Activated CD8-positive, alpha-beta memory T cell treated with anti-CD3 and anti-CD28 coated beads, Interleukin-2, amount 10 ng/mL, durations not matched to agents 7 days and 5 days (primary cell): Measurements from ENCODE around the gene CRB3. TPM values are rescaled to one million over a fixed set of nuclear protein-coding genes. Genes with fewer than 3 reads are reported as not detected.
A peak's percentile ranks its signal among the peaks of the same experiment; 100 is the strongest.

Experiments used
- ATAC-seq: fragments of 150-1000 bp; cut with Tn5 transposase; one replicate; pipeline ENCODE4 v1.10.0; 2021; ENCODE audit warnings: moderate library complexity
- CTCF ChIA-PET: fragments of 350-600 bp; sonication (Branson Sonifier 250); formaldehyde crosslinking; loops from one replicate; lab custom pipeline; 2021; ENCODE audit warnings: antibody characterized with exemption; lab: Charles Lee
- DNase-seq: peaks from one replicate; pipeline ENCODE4 v3.0.0-alpha.2; 2020
- H3K27ac Mint-ChIP-seq: one replicate; pipeline ENCODE4 v1.8.0; 2021; ENCODE audit warnings: mild to moderate bottlenecking, mixed read lengths
- H3K27me3 Mint-ChIP-seq: one replicate; pipeline ENCODE4 v1.8.0; 2021; ENCODE audit warnings: mixed read lengths
- H3K36me3 Mint-ChIP-seq: one replicate; pipeline ENCODE4 v1.8.0; 2021; ENCODE audit warnings: mild to moderate bottlenecking, mixed read lengths
- H3K4me1 Mint-ChIP-seq: one replicate; pipeline ENCODE4 v1.8.0; 2021; ENCODE audit warnings: mixed read lengths
- H3K4me3 Mint-ChIP-seq: one replicate; pipeline ENCODE4 v1.8.0; 2021; ENCODE audit warnings: mild to moderate bottlenecking, moderate library complexity, mixed read lengths
- H3K9me3 Mint-ChIP-seq: one replicate; pipeline ENCODE4 v1.8.0; 2022; ENCODE audit warnings: low read depth, mixed read lengths
- total RNA-seq, 2 experiments: library from RNA; stranded (reverse); gene quantifications; one replicate each; pipeline ENCODE4 v1.2.3, GENCODE V29; 2021

CRB3 gene, protein sequence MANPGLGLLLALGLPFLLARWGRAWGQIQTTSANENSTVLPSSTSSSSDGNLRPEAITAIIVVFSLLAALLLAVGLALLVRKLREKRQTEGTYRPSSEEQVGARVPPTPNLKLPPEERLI
- under 1 TPM; 0.45 to 0.55 TPM for total RNA-seq

DNA sequence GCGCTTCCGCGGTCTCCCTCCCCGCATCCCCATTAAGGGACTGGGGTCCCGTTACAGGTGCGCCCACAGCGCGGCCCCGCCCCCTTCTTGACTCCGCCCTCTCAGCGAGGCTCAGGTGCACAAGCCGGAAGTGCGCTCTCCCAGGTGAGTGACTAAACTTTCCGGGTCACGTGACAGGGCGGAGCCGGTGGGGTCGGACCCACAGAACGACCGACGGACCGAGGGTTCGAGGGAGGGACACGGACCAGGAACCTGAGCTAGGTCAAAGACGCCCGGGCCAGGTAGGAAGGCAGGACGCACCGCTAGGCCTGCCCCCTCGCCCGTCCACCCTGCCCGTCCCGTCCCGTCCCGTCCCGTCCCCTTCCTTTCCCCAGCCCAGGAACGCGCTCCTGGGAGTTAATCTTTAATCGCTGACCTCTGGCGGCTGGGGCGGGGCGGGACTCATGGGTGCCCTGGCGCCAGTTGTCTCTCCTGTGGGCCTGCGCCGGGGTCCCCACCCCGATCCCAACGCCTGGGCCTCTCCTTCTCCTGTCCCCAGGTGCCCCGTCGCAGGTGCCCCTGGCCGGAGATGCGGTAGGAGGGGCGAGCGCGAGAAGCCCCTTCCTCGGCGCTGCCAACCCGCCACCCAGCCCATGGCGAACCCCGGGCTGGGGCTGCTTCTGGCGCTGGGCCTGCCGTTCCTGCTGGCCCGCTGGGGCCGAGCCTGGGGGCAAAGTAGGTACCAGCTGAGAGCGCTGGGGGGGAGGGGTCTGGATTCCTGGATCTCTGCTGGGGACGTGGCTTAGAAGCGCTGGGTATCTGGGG is at the start of gene CRB3:
CRB3 (plus strand) TSS at position 202 of the 804 bp plus-strand sequence; CDS start at position 633, 431 bp downstream.
- H3K4me3 Mint-ChIP-seq, result no peak within 1 kb of the TSS
- H3K9me3 Mint-ChIP-seq, result no peaks in the 10 kb centered on the region
- no peak for ATAC-seq
- no peaks in the 10 kb centered on the region for H3K27me3 Mint-ChIP-seq
- DNase-seq, result no peak
- H3K36me3 Mint-ChIP-seq, result peaks cover 8% of the 10 kb centered on the region
- CTCF ChIA-PET, result no interaction called here
- peaks cover 9% of the 10 kb centered on the region for H3K4me1 Mint-ChIP-seq
- H3K27ac Mint-ChIP-seq, result no peak within 1 kb of the TSS

DNA sequence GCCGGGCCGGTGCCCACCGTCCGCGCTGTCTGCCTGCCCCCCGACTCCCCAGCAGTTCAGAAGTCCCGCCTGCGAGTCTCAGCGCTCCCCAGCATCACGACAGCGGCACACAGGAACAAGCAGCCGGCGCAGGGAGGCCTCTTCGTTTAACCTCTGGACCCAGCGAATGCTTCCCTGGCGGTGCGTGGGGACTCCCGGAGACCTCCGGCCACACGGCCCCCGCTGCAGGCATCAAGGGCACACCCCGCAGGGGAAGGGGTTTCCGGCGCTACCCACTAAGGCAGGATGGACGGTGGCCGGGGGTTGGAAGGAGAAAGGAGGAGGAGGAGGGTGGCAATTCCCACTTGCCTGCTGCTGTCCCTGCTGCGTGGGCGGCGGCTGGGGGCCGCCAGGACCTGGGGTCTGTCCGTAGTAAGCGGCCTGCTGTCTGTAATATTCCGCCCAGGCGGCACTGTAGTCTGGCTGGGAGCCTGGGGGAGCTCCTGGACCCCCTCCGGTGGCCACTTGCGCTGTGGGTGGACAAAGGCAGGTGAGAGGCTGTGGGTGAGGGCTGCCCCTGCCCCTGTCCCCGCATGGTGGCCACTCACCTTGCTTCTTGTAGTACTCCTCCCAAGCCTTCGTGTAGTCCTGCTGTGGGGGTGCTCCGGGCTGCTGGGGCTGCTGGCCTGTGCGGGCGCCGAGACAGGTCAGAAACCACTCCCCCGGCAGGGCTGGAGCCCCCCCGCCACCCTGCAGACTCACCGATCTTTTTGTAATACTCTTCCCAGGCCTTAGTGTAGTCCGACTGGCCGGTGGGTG is 49.1 kb upstream of the CRB3 start:
- no peak for DNase-seq
- Mint-ChIP-seq H3K27me3 (no peaks in the 10 kb centered on the region), H3K4me3 (no peak overlapping the region), H3K4me1 (no peaks in the 10 kb centered on the region), H3K27ac (no peak overlapping the region), H3K9me3 (no peaks in the 10 kb centered on the region), H3K36me3 (peaks cover 28% of the 10 kb centered on the region)
- ATAC-seq, result no peak
- CTCF ChIA-PET, result no interaction called here

DNA sequence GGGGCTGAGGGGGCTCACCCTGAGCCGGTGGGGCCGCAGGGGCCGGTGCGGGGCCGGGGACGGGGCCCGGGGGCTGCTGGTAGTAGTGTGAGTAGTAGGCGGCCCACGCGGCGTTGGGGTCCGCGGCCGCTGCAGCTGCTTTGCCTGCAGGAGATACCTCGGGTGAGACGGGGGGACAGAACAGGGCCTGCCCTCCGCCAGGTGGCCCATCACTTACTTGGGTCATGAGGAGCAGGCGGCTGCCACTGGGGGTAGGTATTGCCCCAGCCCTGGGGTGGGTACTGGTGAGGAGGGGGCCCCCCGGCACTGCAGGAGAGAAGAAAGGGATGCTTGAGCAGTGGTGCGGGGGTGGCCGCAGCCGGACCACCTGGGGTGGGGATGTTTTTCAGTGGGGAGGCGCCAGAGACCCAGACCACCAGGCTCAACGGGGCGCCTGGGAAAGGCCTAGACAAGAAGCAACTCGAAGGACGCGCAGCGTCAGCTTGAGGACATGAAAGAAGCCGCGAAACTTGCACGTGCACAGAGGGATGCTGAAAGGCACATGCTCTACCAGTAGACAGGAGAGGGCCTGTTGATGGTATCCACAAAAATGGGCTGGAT is 48.4 kb upstream of the CRB3 start:
- H3K27ac Mint-ChIP-seq, result no peak overlapping the region
- ATAC-seq, result no peak
- H3K9me3 Mint-ChIP-seq, result no peaks in the 10 kb centered on the region
- peaks cover 34% of the 10 kb centered on the region for H3K36me3 Mint-ChIP-seq
- H3K4me3 Mint-ChIP-seq, result no peak overlapping the region
- no peaks in the 10 kb centered on the region for H3K4me1 Mint-ChIP-seq
- no peak for DNase-seq
- no peaks in the 10 kb centered on the region for H3K27me3 Mint-ChIP-seq
- CTCF ChIA-PET, result no interaction called here

DNA sequence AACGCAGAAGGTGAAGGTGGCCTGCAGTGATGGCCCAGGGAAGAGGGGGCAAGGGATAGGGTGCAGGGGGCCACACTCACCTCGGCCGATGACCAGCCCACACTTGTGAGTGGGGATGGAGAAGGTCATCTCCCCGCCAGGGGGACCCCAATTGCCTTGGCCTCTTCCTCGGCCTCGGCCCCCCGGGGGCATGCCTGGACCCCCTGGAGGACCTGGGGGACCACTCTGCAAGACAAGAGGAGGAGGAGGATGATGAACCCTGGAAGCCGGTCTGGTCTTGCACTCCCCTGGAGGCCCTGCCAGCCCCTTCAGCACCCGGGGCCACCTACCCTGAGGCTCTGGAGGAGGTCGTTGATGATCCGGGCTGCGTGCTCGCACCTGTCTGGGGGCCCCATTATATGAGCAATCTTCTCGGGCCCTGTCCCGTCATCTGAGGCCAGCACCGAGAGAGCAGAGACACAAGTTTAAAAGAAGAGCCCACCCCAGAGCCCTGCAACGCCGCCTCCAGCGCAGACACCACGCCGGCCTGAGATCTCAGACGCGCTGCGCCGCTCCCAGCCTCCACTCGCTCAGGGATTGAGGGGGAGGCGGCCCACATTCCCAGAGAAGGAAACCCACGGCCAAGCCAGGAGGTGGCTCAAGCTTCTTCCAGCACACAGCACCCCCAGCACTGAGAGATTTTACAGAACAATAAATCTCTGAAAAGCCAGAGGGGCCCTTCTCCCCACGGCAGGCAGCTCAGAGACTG is 47.2 kb upstream of the CRB3 start:
- Mint-ChIP-seq H3K27me3 (no peaks in the 10 kb centered on the region), H3K36me3 (peaks cover 37% of the 10 kb centered on the region), H3K4me1 (peaks cover 4% of the 10 kb centered on the region), H3K27ac (no peak overlapping the region), H3K9me3 (no peaks in the 10 kb centered on the region), H3K4me3 (no peak overlapping the region)
- DNase-seq (no peak), ATAC-seq (no peak)
- CTCF ChIA-PET, result interaction anchor here (1.1 kb wide), 1 partner anchor 65 kb away, joined by 3 read pairs; the partner anchor contains the start of gene DENND1C

DNA sequence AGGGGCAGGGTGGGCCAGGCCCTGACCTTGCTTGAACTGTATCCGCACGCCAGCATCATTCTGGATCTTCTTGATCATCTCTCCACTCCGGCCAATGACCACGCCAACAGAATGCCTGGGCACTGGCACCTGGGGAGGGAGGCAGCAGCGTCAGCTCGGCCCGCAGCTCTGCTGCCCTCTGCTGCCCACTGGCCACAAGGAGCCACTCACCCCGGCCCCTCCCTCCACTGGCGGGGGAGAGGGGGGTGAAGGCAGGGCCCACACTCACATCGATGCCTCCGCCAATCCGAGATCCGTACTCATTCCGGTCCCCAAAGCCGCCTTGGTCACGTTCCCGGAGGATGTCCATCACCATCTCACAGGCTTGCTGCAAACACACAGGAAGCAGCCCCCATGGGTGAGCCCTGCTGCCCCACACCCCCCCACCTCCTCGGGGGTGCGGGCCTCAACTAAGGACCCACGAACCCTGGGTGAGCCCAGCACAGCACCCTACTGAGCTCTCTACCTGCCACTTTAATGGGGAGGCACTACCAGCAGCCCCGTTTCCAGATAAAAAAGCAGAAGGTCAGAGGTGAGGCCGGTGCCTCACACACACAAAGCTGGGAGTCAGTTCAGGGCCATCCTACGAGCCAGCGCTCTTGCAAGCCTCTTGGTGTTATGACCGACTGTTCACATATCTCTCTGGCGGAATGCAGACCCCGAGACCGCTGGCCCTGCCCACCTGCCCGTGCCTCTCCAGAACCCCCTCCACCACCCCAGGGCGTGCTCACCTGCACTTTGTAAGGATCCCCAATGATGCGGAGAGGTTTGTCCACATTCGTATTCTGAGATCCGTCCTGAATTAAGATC is 46.1 kb upstream of the CRB3 start:
- Mint-ChIP-seq H3K4me1 (peaks cover 15% of the 10 kb centered on the region), H3K27me3 (no peaks in the 10 kb centered on the region), H3K27ac (no peak overlapping the region), H3K9me3 (no peaks in the 10 kb centered on the region), H3K4me3 (no peak overlapping the region), H3K36me3 (peaks cover 40% of the 10 kb centered on the region)
- DNase-seq (no peak), ATAC-seq (no peak)
- CTCF ChIA-PET, result interaction anchor here (1.1 kb wide), 1 partner anchor 64 kb away, joined by 3 read pairs; the partner anchor contains the start of gene DENND1C

DNA sequence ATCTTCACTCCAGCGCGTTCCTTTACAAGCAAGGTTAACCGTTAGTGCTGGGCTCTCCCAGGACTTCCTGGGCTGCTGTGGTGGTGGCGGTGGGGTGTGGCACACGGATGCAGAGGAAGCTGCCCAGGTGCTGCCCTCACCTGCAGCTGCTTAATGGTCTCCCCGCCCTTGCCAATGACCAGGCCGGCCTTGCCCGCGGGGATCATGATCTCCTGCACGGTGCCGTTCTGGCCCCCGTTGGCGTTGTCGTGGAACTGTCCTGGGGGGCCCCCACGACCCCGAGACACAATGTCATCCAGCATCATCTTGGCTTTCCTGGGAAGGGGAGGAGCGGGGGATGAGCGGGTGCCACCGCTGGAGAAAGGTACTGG is 45.5 kb upstream of the CRB3 start:
- Mint-ChIP-seq H3K27ac (no peak overlapping the region), H3K27me3 (no peaks in the 10 kb centered on the region), H3K4me1 (peaks cover 21% of the 10 kb centered on the region), H3K4me3 (no peak overlapping the region), H3K36me3 (peaks cover 42% of the 10 kb centered on the region), H3K9me3 (no peaks in the 10 kb centered on the region)
- ATAC-seq (no peak), DNase-seq (no peak)
- CTCF ChIA-PET, result no interaction called here

DNA sequence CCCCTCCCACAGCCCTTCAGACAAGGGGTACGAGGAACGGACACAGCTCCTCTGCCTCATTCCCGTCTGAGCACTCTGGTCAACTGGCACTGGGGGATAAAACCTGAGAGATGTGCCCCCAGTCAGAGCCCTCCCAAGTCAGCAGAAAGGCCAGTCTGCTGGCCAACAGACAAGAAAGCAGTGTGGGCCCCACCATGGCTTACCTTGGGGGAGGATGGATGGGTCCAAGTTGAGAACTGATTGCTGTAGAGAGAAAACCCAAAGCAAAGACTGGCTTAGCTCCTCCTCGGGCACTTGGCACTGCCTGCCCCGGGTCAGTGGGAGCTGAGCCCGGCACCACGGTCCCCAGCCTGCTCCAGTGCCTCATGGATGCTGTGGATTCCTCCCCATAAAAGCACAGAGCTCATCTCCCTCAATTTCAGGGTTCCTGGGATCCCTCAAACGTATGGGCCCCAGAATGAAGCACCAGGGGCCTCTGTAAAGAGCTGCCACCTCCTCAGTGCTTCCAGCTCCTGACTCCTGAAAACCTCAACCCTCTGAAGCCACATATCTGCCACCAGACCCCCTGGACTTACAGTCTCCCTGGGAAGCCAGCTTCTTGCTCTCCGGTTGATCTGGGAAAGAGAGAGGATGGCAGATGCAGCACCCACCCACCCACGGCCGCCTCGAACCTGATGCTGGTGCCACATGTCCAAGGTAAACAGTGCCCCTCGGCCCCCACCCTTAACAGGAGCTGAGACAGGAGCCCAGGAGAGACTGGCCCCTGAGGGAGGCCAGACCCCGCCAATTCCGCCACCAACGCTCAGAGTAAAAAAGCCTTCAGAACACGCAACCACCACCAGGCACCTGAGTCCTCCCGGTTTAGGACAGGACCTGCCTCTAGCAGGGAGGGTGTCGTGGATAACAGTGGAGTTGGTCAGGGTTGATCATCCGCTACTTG is 42.7 kb upstream of the CRB3 start:
- H3K4me3 Mint-ChIP-seq, result no peak overlapping the region
- no peaks in the 10 kb centered on the region for H3K9me3 Mint-ChIP-seq
- no peak for ATAC-seq
- DNase-seq, result no peak
- CTCF ChIA-PET, result interaction anchor here (0.6 to 0.8 kb wide), 2 partner anchors 83 to 183 kb away, joined by 3 read pairs; no protein-coding TSS in a partner anchor
- peaks cover 32% of the 10 kb centered on the region for H3K4me1 Mint-ChIP-seq
- H3K36me3 Mint-ChIP-seq, result peaks cover 33% of the 10 kb centered on the region
- no peaks in the 10 kb centered on the region for H3K27me3 Mint-ChIP-seq
- H3K27ac Mint-ChIP-seq, result no peak overlapping the region

DNA sequence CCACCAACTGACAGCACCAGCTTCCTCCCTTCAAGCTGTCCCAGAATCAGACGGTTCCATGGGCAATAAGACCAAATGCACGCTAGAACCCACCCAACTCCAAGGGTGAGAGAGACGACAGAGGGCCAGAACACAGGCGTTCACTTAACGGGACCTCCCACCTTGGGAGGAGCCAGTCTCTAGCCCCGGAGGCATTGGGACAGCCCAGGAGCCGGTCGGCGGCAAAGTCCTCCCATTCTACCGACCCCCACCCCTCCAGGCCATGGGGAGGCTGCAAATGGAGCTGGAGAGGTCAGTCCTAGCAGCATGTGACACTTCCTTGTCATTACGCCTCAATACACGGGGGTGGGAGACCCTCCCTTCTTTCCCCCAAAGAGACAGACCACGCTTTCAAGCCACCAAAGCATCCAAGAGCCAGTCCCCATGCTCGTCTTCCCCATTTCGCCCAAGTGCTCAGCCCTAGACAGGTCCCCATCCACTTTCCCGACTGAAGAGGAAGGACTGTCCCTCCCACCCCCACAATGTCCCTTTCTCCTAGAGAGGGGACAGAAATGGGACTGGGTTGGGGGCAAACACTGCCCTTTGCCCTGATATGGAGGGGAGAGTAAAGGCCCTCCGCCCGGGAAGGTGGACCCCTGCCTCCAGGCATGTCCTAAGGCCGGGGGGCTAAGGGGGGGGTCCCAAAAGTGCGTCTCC is 40.4 kb upstream of the CRB3 start:
- Mint-ChIP-seq H3K27ac (peak overlapping the region; percentile 83), H3K36me3 (peaks cover 25% of the 10 kb centered on the region), H3K27me3 (no peaks in the 10 kb centered on the region), H3K4me1 (peaks cover 32% of the 10 kb centered on the region), H3K9me3 (no peaks in the 10 kb centered on the region), H3K4me3 (peak overlapping the region; percentile 86)
- CTCF ChIA-PET, result interaction anchor here (2.4 kb wide), 1 partner anchor 58 kb away, joined by 7 read pairs; the partner anchor contains the start of gene DENND1C
- ATAC-seq (no peak), DNase-seq (peak; percentile 70)

DNA sequence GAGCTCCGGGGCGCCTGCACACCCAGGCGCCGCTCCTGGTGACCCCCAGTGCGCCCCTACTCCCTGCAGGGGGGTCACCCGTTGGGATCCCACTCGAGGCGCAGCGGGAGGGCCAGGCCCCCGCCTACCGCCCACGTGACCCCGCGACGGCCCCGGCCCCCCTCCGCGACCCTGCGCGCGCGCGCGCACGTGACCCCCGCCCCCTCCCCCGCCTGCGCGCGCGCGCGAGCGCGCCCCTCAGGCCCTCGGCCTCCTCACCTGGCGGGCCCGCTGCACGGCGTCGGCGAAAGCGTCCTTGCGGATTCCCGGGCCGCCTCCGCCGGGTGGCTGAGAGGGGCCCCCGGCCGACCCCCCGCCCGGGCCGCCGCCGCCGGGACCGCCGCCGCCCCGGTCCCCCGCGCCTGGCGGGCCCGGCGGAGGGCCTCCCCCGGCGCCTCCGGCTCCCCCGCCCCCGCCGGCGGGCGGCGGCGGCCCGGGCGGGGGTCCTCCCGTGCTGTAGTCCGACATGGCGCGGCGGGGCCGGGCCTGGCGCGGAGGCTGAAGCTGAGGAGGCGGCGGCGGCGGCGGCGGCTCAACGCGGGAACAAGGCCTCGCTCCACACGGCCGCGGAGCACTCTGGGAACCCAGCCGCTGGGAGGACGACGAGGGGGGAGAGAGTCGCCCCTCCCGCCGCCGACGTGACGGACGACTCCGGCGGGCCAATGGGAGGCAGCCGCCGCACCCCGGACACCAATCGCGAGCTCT is 39.7 kb upstream of the CRB3 start, which contains the start of gene KHSRP:
KHSRP (minus strand) TSS at position 617 of the 744 bp plus-strand sequence; CDS start at position 507, 110 bp downstream.
- peaks cover 32% of the 10 kb centered on the region for H3K4me1 Mint-ChIP-seq
- peak within 1 kb of the TSS; percentile 92 for H3K27ac Mint-ChIP-seq
- peak within 1 kb of the TSS; percentile 86 for H3K4me3 Mint-ChIP-seq
- no peaks in the 10 kb centered on the region for H3K9me3 Mint-ChIP-seq
- CTCF ChIA-PET, result interaction anchor here (0.8 to 2.4 kb wide), 6 partner anchors 15 to 112 kb away, joined by 3 to 10 read pairs (median 5); partner anchors contain the start of genes ALKBH7 and DENND1C
- ATAC-seq (no peak), DNase-seq (peak; percentile 45)
- peaks cover 19% of the 10 kb centered on the region for H3K36me3 Mint-ChIP-seq
- H3K27me3 Mint-ChIP-seq, result no peaks in the 10 kb centered on the region
